ENCODE results near the gene CDH1.

Gene CDH1

DNA sequence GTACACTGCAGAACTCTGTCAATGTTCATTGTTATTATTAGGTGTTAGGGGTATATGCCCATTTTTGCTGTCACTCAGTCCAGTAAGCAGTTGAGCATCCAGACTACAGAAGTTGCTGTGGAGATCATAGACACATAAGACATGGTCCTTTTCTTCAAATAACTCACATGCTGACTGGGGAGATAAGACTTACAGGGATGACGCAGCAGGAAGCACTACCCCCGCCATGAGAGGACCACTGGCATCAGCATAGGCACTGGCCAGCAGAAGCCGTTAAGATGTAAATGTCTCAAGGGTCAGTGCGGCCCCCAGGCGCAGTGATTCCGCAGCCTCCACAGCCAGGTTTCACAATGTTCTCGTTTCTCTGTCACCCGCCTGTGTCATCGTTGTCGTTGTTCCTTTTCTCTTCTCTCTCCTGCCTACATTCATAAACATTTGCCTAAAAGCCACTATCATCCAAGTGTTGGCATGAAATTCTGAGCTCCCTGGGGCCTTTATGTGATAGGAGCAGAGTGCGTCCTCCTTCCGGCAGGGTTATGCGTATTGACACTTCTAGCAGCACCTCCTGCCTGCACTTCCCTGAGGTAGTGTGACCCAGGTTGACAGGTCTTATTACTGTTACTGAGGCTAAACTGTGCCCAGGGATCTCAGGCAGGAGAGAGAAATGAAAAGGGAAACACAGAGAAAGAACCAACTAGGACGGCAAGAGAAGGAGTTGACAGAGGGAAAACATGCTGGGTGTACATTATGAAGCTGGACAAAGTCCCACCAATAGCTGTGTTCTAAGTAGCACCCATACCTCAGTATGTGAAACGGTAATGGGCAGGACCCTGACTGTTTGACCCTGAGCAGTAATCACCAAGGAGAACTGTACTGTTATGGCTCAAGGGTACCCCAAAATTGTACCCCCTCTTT, 124.1 kb downstream of the CDH1 start:
- Histone ChIP-seq H3K36me3 (ENCODE audit: control insufficient read depth, insufficient read depth, low read length) (peaks cover 10% of the 10 kb centered on the region), H3K4me1 (ENCODE audit: control insufficient read depth, insufficient read depth, low read length) (no peaks in the 10 kb centered on the region)

DNA sequence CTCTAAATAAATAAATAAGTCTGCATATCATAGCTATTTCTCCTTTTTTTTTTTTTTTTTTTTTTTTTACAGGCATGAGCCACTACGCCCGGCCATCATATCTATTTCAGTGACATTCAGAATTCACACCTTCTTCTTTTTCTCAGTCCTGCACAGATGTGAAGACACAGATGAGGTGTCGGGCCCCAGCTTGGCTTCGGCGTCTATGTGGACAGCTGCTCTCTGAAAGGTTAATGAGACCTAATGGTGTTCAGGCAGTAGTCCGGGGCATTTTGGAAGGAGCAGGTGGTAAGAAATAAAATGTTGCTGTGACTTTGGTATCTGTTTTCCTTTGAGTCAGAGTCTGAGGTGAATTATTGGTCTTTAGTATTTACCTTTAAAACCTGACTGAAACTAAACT, 129.8 kb downstream of the CDH1 start:
- H3K36me3 ChIP-seq (ENCODE audit: control insufficient read depth, insufficient read depth, low read length): peaks cover 8% of the 10 kb centered on the region
- no peaks in the 10 kb centered on the region for H3K4me1 ChIP-seq (ENCODE audit: control insufficient read depth, insufficient read depth, low read length)
- no peak overlapping the region for H3K4me3 ChIP-seq (ENCODE audit: low read length)
- no peaks in the 10 kb centered on the region for H3K27me3 ChIP-seq (ENCODE audit: control insufficient read depth, insufficient read depth, low read length)
- no peak overlapping the region for H3K27ac ChIP-seq (ENCODE audit: low read depth, low read length)
- H3K9ac ChIP-seq (ENCODE audit: low read length): no peak overlapping the region

More for the DNA sequence above, 124.1 kb downstream of the CDH1 start:
- no peak overlapping the region for H3K4me3 ChIP-seq (ENCODE audit: low read length)
- no peak overlapping the region for H3K9ac ChIP-seq (ENCODE audit: low read length)
- H3K27ac ChIP-seq (ENCODE audit: low read depth, low read length): no peak overlapping the region
- no peaks in the 10 kb centered on the region for H3K27me3 ChIP-seq (ENCODE audit: control insufficient read depth, insufficient read depth, low read length)

DNA sequence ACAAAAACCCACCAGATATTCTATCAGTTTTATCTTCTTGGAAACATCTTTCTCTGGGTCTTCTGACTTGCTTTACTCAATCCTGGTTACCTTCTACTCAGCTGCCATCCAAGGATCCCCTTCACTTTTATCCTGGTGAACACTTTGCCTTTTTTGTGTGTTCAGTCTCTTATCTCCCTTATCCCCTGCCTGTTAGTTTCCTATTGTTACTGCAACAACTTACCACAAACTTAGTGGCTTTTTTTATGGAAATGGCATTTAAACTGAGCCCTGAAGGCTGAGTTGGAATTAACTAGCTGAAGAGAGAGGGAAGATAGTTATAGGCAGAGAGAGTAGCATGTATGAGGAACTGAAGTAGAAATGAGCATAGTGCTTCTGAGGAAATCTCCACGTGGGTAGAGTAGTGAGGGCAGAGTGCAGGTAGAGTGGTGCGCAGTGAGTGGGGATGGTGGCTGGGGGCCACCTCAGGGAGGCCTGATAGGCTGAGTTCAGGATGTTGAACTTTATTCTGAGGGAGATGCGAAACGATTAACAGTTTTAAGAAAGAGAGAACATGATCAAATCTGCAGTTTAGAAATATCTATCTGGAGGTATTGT, 132.5 kb downstream of the CDH1 start:
- Histone ChIP-seq H3K27ac (ENCODE audit: low read depth, low read length) (no peak overlapping the region), H3K36me3 (ENCODE audit: control insufficient read depth, insufficient read depth, low read length) (peaks cover 4% of the 10 kb centered on the region), H3K9ac (ENCODE audit: low read length) (no peak overlapping the region), H3K27me3 (ENCODE audit: control insufficient read depth, insufficient read depth, low read length) (no peaks in the 10 kb centered on the region), H3K4me3 (ENCODE audit: low read length) (no peak overlapping the region), H3K4me1 (ENCODE audit: control insufficient read depth, insufficient read depth, low read length) (no peaks in the 10 kb centered on the region)

- no peaks in the 10 kb centered on the region for H3K27me3 ChIP-seq (ENCODE audit: control insufficient read depth, insufficient read depth, low read length)
- H3K4me3 ChIP-seq (ENCODE audit: low read length): no peak overlapping the region
- H3K36me3 ChIP-seq (ENCODE audit: control insufficient read depth, insufficient read depth, low read length): peaks cover 4% of the 10 kb centered on the region
- no peaks in the 10 kb centered on the region for H3K4me1 ChIP-seq (ENCODE audit: control insufficient read depth, insufficient read depth, low read length)
- no peak overlapping the region for H3K9ac ChIP-seq (ENCODE audit: low read length)
- no peak overlapping the region for H3K27ac ChIP-seq (ENCODE audit: low read depth, low read length)
Observed at GRCh38 chr16:68873635-68874471, 136.8 kb downstream of the CDH1 start.

- no peak overlapping the region for H3K27ac ChIP-seq (ENCODE audit: low read depth, low read length)
- H3K27me3 ChIP-seq (ENCODE audit: control insufficient read depth, insufficient read depth, low read length): no peaks in the 10 kb centered on the region
- no peak overlapping the region for H3K4me3 ChIP-seq (ENCODE audit: low read length)
- no peak overlapping the region for H3K9ac ChIP-seq (ENCODE audit: low read length)
- no peaks in the 10 kb centered on the region for H3K36me3 ChIP-seq (ENCODE audit: control insufficient read depth, insufficient read depth, low read length)
- no peaks in the 10 kb centered on the region for H3K4me1 ChIP-seq (ENCODE audit: control insufficient read depth, insufficient read depth, low read length)
Observed at GRCh38 chr16:68875871-68876270, 138.8 kb downstream of the CDH1 start.

DNA sequence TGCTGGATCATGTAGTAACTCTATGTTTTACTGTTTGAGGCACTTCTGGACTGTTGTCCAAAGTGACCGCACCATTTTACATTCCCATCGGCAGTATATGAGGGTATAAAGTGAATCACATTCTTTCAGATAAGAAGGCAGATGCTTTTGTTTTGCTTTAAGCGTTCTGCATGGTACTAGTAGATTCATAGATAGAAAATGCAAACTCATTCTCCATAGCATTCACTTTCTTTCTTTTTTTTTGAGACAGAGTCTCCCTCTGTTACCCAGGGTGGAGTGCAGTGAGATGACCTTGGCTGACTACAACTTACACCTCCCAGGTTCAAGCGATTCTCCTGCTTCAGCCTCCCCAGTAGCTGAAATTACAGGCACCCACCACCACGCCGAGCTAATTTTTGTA, 146.6 kb downstream of the CDH1 start:
- Histone ChIP-seq H3K36me3 (ENCODE audit: control insufficient read depth, insufficient read depth, low read length) (no peaks in the 10 kb centered on the region), H3K4me1 (ENCODE audit: control insufficient read depth, insufficient read depth, low read length) (no peaks in the 10 kb centered on the region), H3K4me3 (ENCODE audit: low read length) (no peak overlapping the region), H3K27me3 (ENCODE audit: control insufficient read depth, insufficient read depth, low read length) (no peaks in the 10 kb centered on the region), H3K9ac (ENCODE audit: low read length) (no peak overlapping the region), H3K27ac (ENCODE audit: low read depth, low read length) (no peak overlapping the region)

DNA sequence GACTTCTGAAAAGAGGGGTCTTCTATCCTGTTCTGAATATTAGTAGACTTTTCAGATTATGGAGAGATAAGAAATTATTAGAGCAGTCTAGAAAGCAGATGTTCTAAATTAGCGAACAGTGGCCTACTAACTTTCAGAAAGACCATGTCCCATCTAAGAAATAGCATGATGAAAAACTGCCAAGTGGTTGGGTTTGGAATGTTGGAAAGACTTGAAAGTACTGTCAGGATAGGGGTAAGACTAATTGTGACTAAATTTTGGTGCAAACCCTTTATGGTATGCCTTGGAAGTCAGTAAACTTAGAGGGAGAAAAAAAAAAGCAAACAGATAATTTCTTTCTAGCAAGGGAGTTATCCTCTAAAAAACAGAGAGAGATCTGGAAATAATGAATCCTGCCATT, 147.3 kb downstream of the CDH1 start:
- Histone ChIP-seq H3K27me3 (ENCODE audit: control insufficient read depth, insufficient read depth, low read length) (no peaks in the 10 kb centered on the region), H3K9ac (ENCODE audit: low read length) (no peak overlapping the region), H3K4me3 (ENCODE audit: low read length) (no peak overlapping the region), H3K36me3 (ENCODE audit: control insufficient read depth, insufficient read depth, low read length) (no peaks in the 10 kb centered on the region), H3K4me1 (ENCODE audit: control insufficient read depth, insufficient read depth, low read length) (no peaks in the 10 kb centered on the region), H3K27ac (ENCODE audit: low read depth, low read length) (no peak overlapping the region)

Measured in rectal smooth muscle tissue (tissue), 1 donor.